ENCODE measurements around the gene CTRB1. TPM values are rescaled to one million over a fixed set of nuclear protein-coding genes. Genes with fewer than 3 reads are reported as not detected.

The CTRB1 gene
- total and polyA plus RNA-seq, 2 of the 13 experiments (the other 11 are each of a cell fraction or from before 2014, with no cell fraction given), result not detected

GRCh38 chr16:75195811-75196790, 22.7 kb upstream of the CTRB1 start:
- Histone ChIP-seq H3K9me3 (ENCODE audit: low read length) (no peaks in the 10 kb centered on the region), H3K27ac (ENCODE audit: extremely low read length, insufficient read depth, low read length) (no peak overlapping the region), H3K9ac (ENCODE audit: insufficient read depth, low read depth, low read length) (no peak overlapping the region), H3K4me1 (ENCODE audit: insufficient read depth, low read length) (peaks cover 27% of the 10 kb centered on the region), H3K4me3 (replicated peaks in 1 of 3; ENCODE audit: insufficient read depth in 1 of 3, low read depth in 2 of 3, low read length in 3 of 3) (no peak overlapping the region), H3K36me3 (replicated peaks in 1 of 2; ENCODE audit: control insufficient read depth in 1 of 2, insufficient read depth in 2 of 2, low read length in 2 of 2) (no peaks in the 10 kb centered on the region), H3K4me2 (ENCODE audit: low read depth, low read length) (no peak overlapping the region), H3K27me3 (ENCODE audit: control insufficient read depth in 1 of 2, insufficient read depth in 2 of 2, low read length in 2 of 2) (peaks cover 11 to 49% of the 10 kb centered on the region in 2 experiments), H4K20me1 (ENCODE audit: insufficient read depth, low read length) (no peaks in the 10 kb centered on the region), H3K79me2 (ENCODE audit: insufficient read depth, low read length) (no peaks in the 10 kb centered on the region), H2AFZ (ENCODE audit: low read length) (no peak overlapping the region)
- in situ Hi-C loops (cut with HindIII; ENCODE audit: extremely low pct_ligation_motif_present, low pct_unique_long_range_greater_than_20kb), result loop anchor here (5.0 to 25.0 kb wide), 2 partner anchors 191 to 566 kb away; no protein-coding TSS in a partner anchor
- FAIRE-seq, result no peak
- WGBS (ENCODE audit: low lambda C conversion rate), result 62% methylated on average over 20 of the region's 24 CpGs
- ChIA-PET CTCF (ENCODE audit: low intra/inter-chr PET ratio, low total read pairs) (no interaction called here), POLR2A (no interaction called here)
- no peak; the same call in 2 of the 3 replicates for ATAC-seq
- intact Hi-C loops (cut with micrococcal nuclease; ENCODE audit: unreplicated experiment), result loop anchor here (5.0 kb wide), 1 partner anchor 36 kb away; no protein-coding TSS in a partner anchor
- DNase-seq (ENCODE audit: low spot score), result no peak
- no peak for TF ChIP-seq ZNF317 (CRISPR knock-in tag; IDR thresholded peaks at IDR 0.05)
- no peak for TF ChIP-seq ZBED4 (CRISPR knock-in tag; IDR thresholded peaks at IDR 0.05; ENCODE audit: borderline replicate concordance)
- TF ChIP-seq KAT7 (CRISPR knock-in tag; IDR thresholded peaks at IDR 0.05; ENCODE audit: borderline replicate concordance), result no peak
- TF ChIP-seq HNRNPLL (IDR thresholded peaks at IDR 0.05; ENCODE audit: low read depth, low read length, poor library complexity, severe bottlenecking), result no peak
- no peak for TF ChIP-seq JDP2 (CRISPR knock-in tag; IDR thresholded peaks at IDR 0.05; ENCODE audit: borderline replicate concordance)
- no peak for TF ChIP-seq THAP11 (CRISPR knock-in tag; IDR thresholded peaks at IDR 0.05)
- no peak for TF ChIP-seq ZNF784 (CRISPR knock-in tag; IDR thresholded peaks at IDR 0.05; ENCODE audit: borderline replicate concordance)
- no peak for TF ChIP-seq TAF15 (IDR thresholded peaks at IDR 0.05; ENCODE audit: low read depth, low read length, poor library complexity, severe bottlenecking)
- TF ChIP-seq ZFP36 (IDR thresholded peaks at IDR 0.05; ENCODE audit: borderline replicate concordance, low read depth, low read length, partially characterized antibody), result no peak
- TF ChIP-seq CEBPB (IDR thresholded peaks at IDR 0.05; ENCODE audit: borderline replicate concordance, low read depth, low read length), result no peak
- no peak for TF ChIP-seq ZNF770 (CRISPR knock-in tag; IDR thresholded peaks at IDR 0.05)
- TF ChIP-seq PPARG (CRISPR knock-in tag; conservative IDR thresholded peaks at IDR 0.05), result no peak
- no TSS peak for BruUV-seq (replicated peaks)
